Measurements from ENCODE around the gene NUDT7. TPM values are rescaled to one million over a fixed set of nuclear protein-coding genes. Genes with fewer than 3 reads are reported as not detected.

The NUDT7 gene
- total RNA-seq, 1 donor from 2014 or later = 41.2 TPM

GRCh38 chr16:77715145-77715544 lies 7.2 kb upstream of the NUDT7 start:
- intact Hi-C loops (cut with micrococcal nuclease) = no loop called here
- no peak for ATAC-seq
- DNase-seq = no peak

GRCh38 chr16:77721752-77722308 lies 484 bp upstream of the NUDT7 start:
- no peak for ATAC-seq
- DNase-seq = no peak
- intact Hi-C loops (cut with micrococcal nuclease) = no loop called here

GRCh38 chr16:77723108-77723514 lies 797 bp downstream of the NUDT7 start:
- ATAC-seq (peak; percentile 55), DNase-seq (peak; percentile 31)
- intact Hi-C loops (cut with micrococcal nuclease) = no loop called here

- DNase-seq (no peak), ATAC-seq (no peak)
- intact Hi-C loops (cut with micrococcal nuclease) = no loop called here
These were observed 1.9 kb downstream of the NUDT7 start for GRCh38 chr16:77724174-77724573.

GRCh38 chr16:77729951-77730350 lies 7.6 kb downstream of the NUDT7 start:
- no peak for DNase-seq
- no peak for ATAC-seq
- intact Hi-C loops (cut with micrococcal nuclease) = no loop called here

- DNase-seq = no peak
- intact Hi-C loops (cut with micrococcal nuclease) = no loop called here
- no peak for ATAC-seq
These were observed 10.1 kb downstream of the NUDT7 start for GRCh38 chr16:77732241-77732946.

GRCh38 chr16:77736879-77737278 lies 14.6 kb downstream of the NUDT7 start:
- no peak for ATAC-seq
- intact Hi-C loops (cut with micrococcal nuclease) = no loop called here
- no peak for DNase-seq

GRCh38 chr16:77738706-77739558 lies 16.6 kb downstream of the NUDT7 start:
- intact Hi-C loops (cut with micrococcal nuclease) = no loop called here
- no peak for DNase-seq
- ATAC-seq = no peak

- intact Hi-C loops (cut with micrococcal nuclease) = no loop called here
- DNase-seq (no peak), ATAC-seq (no peak)
These were observed 17.2 kb downstream of the NUDT7 start for GRCh38 chr16:77739559-77739892.

GRCh38 chr16:77744141-77744540 lies 21.8 kb downstream of the NUDT7 start:
- intact Hi-C loops (cut with micrococcal nuclease) = no loop called here
- ATAC-seq (no peak), DNase-seq (no peak)

- intact Hi-C loops (cut with micrococcal nuclease) = no loop called here
- ATAC-seq (no peak), DNase-seq (no peak)
These were observed 23.7 kb downstream of the NUDT7 start for GRCh38 chr16:77745972-77746371.

GRCh38 chr16:77748421-77749005 lies 26.2 kb downstream of the NUDT7 start:
- ATAC-seq = no peak
- DNase-seq = no peak
- intact Hi-C loops (cut with micrococcal nuclease) = no loop called here

GRCh38 chr16:77749415-77749814 lies 27.1 kb downstream of the NUDT7 start:
- ATAC-seq = no peak
- no peak for DNase-seq
- intact Hi-C loops (cut with micrococcal nuclease) = no loop called here

GRCh38 chr16:77758046-77758445 lies 35.7 kb downstream of the NUDT7 start:
- intact Hi-C loops (cut with micrococcal nuclease) = no loop called here
- ATAC-seq = no peak
- no peak for DNase-seq

- intact Hi-C loops (cut with micrococcal nuclease) = no loop called here
- DNase-seq (no peak), ATAC-seq (no peak)
These were observed 36.2 kb downstream of the NUDT7 start for GRCh38 chr16:77758508-77758907.

GRCh38 chr16:77759201-77759600 lies 36.9 kb downstream of the NUDT7 start:
- ATAC-seq (no peak), DNase-seq (no peak)
- intact Hi-C loops (cut with micrococcal nuclease) = no loop called here

- ATAC-seq (no peak), DNase-seq (no peak)
- intact Hi-C loops (cut with micrococcal nuclease) = no loop called here
These were observed 37.5 kb downstream of the NUDT7 start for GRCh38 chr16:77759821-77760220.

GRCh38 chr16:77760800-77761199 lies 38.5 kb downstream of the NUDT7 start:
- no peak for ATAC-seq
- no peak for DNase-seq
- intact Hi-C loops (cut with micrococcal nuclease) = no loop called here

- intact Hi-C loops (cut with micrococcal nuclease) = no loop called here
- DNase-seq = no peak
- no peak for ATAC-seq
These were observed 38.9 kb downstream of the NUDT7 start for GRCh38 chr16:77761204-77761603.

- ATAC-seq (no peak), DNase-seq (no peak)
- intact Hi-C loops (cut with micrococcal nuclease) = no loop called here
These were observed 39.9 kb downstream of the NUDT7 start for GRCh38 chr16:77762262-77762661.

All from left ventricle myocardium superior (tissue), 1 donor.